Parietal lobe (tissue), 2 donors: Measurements from ENCODE around the gene CFLAR. TPM values are rescaled to one million over a fixed set of nuclear protein-coding genes. Genes with fewer than 3 reads are reported as not detected.

Experiments used
- small RNA-seq: library from RNA; depleted of rRNA; stranded (forward); fragments of <200 nt; gene quantifications from one replicate; pipeline ENCODE3, GENCODE V24; 2014; ENCODE audit warnings: low replicate concordance
- total RNA-seq: library from RNA; depleted of rRNA; stranded (reverse); fragments of >200 nt; gene quantifications from one replicate; pipeline ENCODE4 v1.2.3, GENCODE V29; 2014

Gene CFLAR
- total RNA-seq = 52.0 TPM

DNA sequence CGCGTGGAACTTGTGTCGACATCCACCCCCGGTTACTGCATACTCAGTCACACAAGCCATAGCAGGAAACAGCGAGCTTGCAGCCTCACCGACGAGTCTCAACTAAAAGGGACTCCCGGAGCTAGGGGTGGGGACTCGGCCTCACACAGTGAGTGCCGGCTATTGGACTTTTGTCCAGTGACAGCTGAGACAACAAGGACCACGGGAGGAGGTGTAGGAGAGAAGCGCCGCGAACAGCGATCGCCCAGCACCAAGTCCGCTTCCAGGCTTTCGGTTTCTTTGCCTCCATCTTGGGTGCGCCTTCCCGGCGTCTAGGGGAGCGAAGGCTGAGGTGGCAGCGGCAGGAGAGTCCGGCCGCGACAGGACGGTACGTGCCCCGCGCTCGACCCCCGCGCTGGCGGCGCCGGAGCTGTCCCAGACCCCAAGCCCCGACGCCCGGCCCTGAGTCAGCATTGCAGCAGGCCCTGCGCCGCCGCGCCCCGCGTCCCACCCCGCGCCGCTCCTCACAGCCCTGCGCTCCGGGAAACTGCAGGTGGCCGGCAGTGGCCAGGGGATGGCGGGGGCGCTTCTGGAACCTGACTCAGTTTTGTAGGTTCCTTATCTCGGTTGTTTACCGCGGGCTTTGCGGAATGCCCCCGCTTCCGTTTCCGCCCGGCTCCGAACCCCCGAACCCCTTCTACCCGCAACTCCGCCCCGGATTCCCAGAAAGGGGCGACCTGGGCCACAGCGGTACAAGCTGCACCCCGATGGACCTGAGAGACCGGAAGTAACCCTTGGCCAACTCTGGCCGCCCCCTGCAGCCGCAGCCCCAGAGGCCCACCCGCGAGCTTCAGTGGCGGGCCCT lies at the start of gene CFLAR:
Gene CFLAR, plus strand, starts transcription at position 50 of the 844 bp plus-strand sequence. CDS start 13,702 bp downstream, outside the sequence.

DNA sequence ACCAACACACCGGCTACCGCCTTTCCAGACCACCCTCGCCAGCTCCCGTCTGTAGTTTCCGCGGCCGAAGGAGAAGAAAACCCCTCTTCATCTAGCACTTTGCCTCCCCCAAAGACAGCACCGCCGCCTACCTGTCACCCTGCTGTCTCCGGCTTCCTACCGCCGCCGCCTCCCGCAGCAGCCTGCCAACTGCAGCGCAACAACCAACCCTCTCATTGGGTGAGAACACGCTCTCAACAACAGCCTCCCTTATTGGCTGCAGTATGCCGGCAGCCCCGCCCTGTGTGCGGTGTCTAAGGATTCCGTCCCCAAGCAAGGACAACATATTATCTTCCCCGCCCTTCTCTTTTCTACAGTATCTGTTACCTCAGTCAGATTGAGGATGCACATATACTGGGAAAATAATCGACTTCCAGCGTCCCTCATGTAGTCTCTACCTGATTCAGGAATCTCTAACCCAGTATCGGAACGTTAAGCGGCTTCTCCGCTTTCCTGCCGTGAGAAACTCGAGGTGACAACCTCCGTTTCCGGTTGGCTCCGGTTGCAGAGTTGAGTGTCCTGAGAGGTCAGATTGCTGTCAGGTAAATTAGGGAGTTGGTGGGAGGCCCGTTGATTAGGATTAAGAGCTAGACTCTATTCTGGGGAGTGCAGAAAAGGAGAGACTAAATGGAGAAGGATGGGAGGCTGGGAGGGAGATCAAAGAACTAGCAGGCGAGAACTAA lies 44.3 kb upstream of the CFLAR start, which contains the start of the genes HYCC2 and NDUFB3:
Gene HYCC2, minus strand, starts transcription at position 193 of the 722 bp plus-strand sequence. CDS start 47,662 bp downstream, outside the sequence.
Gene NDUFB3, plus strand, starts transcription at position 523 of the 722 bp plus-strand sequence. CDS start 6,882 bp downstream, outside the sequence.

DNA sequence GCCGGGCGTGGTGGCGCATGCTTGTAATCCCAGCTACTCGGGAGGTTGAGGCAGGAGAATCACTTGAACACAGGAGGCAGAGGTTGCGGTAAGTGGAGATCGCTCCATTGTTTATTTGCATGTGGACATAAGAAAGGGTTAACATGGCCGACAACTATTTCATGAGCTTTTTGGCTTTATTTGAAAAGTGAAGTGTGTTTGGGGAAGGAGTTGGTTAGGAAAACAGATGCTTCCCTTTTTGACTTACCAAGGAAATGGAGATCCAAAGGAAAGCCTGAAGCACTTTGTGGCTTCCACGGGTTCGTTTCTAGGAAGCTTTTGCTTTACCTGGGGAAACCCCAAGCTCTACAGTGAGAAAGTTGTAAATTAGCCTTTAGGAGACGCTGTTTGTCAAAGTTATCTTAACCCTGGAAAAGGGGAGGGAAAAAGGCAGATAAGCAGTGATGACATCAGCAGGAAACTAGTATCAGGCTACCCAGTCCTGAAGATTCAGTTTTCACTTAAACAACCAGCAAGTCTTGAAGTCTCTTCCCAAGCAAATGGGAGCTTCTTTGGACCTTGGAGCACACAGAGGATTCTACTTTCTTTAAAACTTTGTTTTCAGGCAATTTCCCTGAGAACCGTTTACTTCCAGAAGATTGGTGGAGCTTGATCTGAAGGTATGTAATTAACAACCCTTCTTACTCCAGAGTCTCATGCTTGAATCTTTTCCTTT lies 66.8 kb downstream of the CFLAR start, which contains the start of gene CASP10:
Gene CASP10, plus strand, starts transcription at position 492 of the 715 bp plus-strand sequence. CDS start 2,637 bp downstream, outside the sequence.

Small RNA genes lying within 50 kb of the gene (small RNA-seq; reads per million reads assigned to genes)
- not detected for gene AC007283.2
- gene MTND4LP13 = not detected
- not detected for gene RNU6-1206P
- gene RNU7-45P = not detected

Other genes with a start within 250 kb of the CFLAR start
- 49.8 TPM for gene PPIL3, start 227.1 kb upstream of the CFLAR start, total RNA-seq
- 34.4 TPM for gene NIF3L1, start 226.8 kb upstream of the CFLAR start, total RNA-seq
- gene ORC2, start 152.5 kb upstream of the CFLAR start, total RNA-seq = 28.2 TPM
- gene HYCC2, start 44.5 kb upstream of the CFLAR start, total RNA-seq = 68.5 TPM
- 23.2 TPM for gene NDUFB3, start 44.2 kb upstream of the CFLAR start, total RNA-seq
- gene CASP10, start 67.0 kb downstream of the CFLAR start, total RNA-seq = 2.2 TPM
- gene CASP8, start 144.4 kb downstream of the CFLAR start, total RNA-seq = 0.63 TPM
- gene FLACC1, start 241.2 kb downstream of the CFLAR start, total RNA-seq = 2.5 TPM